RPMI8226 (cell line): Measurements from ENCODE around the gene NCKAP5L.

Experiments
- DNase-seq: peaks from one replicate; pipeline ENCODE4 v3.0.0-alpha.2; 2015

The NCKAP5L gene

DNA sequence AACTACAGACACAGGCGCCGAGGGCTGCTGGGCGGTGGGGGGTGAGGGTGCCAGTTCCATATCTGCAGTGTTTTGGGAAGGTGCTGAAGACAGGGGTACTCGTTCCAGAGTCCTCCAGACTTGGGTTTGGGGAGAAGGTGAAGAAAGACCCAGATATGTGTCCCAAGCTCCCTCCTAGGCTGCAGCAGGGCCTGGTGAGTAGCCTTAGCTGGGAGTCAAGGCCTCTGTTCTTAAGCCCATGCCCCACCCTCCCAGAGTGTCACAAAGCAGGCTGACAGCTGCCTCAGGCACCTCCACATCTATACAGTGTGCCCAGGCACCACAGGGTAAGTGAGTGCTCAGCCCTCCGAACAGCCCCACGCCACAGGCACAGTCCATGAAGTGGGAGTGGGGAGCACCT is 4.3 kb downstream of the NCKAP5L start:
- no peak for DNase-seq

DNA sequence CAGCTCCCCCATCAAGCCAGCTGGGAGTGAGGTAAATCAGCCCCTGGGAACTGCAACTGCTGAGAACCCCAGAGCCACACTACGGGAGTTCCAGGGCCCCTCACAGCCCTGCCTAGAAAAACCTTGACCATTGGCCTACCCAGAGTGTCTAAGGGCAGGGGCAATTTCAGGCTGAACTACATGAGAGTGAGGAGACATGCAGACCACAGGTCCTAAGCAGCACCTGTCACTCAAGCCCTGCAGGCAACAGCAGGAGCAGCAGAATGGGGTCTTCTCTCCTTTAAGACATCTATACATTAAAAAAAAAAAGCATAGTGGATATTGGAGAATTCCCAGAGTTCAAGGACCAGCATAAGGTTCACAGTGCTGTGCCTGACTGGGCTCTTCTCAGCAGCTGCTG is 4.9 kb downstream of the NCKAP5L start:
- DNase-seq, result no peak

DNA sequence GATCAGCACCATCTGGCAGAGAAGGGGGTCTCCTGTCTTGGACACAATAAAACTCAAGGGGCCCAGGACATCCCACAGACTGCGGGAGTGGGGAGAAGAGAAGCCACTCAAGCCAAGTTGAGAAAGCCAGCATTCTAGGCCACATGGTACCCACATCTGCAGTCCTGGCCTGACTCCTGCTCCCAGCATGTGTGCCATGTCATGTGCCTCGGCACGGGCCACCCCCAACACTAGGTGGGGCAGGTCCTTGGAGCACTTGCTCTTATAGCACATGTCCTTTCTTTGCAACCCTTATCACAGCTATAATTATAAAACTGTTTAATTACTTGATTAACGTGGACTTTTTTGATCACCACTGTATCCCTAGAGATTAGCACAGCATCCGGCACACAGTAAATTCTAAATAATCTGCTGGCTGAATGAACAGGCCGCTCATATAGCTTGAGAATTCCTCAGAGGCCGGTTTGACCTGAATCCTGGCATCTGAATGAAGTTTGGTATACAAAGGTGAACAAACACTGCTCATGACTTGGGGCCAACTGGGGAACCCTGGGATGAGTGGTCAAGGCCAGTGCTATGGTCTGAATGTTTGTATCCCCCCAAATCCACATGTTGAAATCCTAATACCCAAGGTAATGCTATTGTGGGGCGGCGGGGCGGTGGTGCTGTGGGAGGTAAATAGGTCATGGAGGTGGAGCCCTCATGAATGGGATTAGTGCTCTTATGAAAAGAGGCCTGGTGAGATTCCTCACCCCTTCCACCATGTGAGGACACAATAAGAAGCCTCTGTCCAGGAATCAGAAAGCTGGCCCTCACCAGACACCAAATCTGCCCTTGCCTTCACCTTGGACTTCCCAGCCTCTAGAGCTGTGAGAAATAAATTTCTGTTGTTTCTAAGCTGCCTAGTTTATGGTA is 6.6 kb downstream of the NCKAP5L start:
- DNase-seq, result no peak

DNA sequence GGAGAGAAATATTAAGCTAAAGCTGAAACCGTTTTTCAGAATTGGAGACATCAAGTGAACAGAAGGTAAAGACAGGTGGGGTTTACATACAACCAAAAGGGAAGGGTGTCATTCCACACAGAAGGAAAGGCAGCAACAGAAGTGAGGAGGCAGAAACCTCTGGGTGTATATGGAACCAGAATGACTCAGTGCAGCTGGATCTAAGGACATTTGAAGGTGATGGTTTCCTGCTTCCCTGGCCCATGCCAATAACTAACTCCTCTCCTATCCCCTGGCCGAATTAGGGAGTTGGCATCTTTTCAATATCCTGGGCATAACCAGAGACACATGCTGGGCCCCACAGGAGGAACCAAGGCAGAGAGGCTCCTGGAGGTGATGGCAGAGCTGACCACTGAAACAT is 8.4 kb downstream of the NCKAP5L start:
- no peak for DNase-seq

DNA sequence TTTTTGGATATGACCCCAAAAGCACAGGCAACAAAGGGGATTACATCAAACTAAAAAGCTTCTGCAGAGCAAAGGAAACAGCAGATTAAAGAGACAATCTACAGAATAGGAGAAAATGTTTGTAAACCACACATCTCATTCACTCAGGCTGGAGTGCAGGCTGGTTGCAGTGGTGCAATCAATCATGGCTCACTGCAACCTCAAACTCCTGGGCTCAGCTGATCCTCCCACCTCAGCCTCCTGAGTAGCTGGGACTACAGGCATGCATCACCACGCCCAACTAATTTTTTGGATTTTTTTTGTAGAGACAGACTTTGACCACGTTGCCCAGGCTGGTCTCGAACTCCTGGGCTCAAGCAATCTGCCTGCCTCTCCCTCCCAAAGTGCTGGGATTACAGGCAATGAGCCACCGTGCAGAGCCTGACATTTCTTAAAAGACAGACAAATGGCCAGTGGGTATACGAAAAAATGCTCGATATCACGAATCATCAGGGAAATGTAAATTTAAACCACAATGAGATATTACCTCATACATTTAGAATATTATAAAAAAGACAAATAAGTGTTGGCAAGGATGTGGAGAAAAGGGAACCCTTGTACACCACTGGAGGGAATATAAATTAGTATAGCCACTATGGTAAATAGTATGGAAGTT is 9.8 kb downstream of the NCKAP5L start:
- DNase-seq, result no peak

DNA sequence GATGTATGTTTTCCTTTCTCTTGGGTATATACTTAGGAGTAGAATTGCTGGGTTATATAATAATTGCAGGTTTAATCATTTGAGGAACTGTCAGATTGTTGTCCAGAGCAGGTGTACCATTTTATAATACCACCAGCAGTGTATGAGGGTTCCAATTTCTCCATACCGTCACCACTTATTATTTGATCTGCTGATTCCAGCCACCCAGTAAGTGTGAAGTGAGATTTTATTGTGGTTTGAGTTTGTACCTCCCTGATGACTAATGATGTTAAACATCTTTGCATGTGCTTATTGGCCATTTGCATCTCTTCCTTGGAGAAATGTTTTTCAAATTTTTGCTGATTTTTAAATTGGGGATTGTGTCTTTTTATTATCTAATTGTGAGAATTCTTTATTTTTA is 15.1 kb downstream of the NCKAP5L start:
- DNase-seq, result no peak

DNA sequence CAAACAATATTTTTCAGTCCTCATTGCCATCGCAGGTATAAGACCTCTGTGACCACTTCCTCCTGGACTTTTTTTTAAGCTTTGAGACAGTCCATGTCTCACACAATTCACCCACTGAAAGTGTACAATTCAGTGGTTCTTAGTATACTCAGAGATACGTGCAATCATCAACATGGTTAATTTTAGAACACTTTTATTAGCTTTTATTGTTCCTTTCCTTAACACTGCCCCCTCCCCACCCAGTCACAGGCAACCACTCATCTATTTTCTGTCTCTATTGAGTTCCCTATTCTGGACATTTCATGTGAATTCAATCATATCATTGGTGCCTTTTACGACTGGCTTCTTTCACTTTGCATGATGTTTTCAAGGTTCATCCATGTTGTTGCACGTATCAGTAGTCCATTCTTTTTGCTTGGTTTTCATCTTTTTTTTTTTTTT is 16.2 kb downstream of the NCKAP5L start:
- DNase-seq, result no peak

DNA sequence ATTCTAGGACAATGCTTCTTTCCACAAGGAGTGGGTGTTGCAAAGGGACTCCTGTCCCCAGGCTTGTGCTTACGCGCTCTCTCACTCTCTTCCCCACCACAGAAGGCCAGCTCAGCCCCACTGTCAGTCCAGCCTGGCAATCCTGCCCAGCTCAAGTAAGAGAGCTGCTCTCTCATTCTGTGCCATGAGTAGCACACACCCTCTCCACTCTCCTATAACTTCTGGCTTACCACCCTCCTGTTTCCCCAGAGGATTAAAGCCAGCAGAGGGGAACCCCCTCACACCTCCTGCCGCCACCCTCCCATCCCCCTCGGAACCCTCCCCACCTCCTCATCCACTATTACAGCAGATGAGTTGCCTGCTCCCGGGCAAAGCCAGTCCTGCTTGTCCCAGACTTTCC is 17.1 kb downstream of the NCKAP5L start:
- DNase-seq, result no peak

DNA sequence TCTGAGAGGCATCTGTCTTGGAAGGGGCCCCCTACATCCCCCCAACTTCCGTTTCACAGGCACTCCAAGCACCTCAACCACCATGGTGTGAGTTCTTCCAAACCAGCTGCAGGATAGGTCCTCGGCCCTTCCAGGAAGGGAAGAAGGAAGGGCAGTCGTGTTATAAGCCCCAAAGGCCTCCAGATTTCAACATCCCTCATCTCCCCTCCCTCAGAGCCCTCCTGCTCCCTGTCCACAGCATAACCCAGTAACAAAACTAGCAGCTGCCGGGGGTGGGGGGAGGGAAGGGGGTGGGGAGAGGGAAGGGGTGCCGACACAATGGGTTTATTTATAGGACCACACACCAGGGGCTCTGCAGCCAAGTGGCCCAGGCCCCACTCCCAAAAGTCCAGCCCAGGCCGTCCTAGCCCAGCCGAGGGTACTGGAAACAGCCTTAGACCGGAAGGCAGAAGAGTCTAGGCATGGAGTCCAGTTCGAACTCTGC is 18.3 kb downstream of the NCKAP5L start:
- no peak for DNase-seq

DNA sequence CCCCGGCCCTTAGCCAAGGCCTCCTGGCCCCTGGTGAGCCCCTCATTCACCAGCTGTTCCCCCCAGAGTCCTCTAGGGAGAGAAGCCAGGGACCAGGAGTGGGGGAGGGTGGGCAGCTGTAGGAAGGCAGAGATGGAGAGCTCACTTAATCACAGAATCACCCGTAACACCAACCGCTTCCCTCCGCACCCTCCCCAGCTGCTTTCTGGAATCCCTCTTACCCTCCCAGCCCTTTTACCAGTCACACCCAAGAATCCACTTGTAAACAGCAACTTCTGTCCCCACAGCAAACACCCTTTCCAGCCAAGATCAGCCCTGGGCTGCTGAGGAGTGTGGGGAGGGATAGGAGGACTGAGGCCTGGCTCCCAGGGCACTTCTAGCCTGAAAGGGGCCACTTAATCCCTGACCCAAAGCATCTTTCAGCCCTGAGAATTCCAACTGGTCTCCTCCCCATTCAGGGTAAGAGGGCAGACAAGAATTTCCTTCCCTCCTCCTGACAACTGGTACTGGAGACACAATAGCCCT is 18.8 kb downstream of the NCKAP5L start:
- DNase-seq, result no peak

DNA sequence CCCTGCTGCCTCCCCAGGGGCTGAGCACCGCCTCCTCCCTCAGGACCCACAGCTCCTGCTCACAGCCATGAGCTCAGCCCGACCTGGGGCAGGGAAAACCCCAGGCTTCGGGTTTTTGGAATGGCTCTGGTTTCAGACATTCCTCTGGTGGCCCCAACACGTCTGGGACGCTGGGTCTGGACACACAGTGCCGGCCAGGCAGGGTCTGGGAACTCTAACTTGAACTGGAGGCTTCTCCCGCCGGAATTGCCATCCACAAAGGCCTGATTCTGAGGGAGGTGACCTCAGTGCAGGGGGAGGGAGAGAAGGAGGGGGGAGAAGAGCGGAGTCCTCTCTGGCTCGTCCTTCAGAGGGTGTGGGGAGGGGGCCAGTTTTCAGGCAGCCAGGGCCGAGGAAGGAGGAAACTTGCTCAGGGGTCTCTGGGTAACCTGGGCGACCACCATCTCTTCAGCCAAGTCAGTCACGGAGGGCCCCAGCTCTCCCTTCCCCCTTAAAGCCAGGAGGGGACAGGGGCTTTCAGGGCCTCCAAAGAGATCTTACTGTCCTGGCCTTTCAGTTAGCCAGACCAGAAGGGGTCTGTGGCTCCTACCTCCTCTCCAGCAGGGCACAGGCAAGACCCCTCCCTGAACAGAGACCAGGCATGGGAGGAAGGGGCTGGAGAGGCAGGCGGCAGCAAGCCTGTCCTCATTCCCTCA is 19.4 kb downstream of the NCKAP5L start:
- no peak for DNase-seq

DNA sequence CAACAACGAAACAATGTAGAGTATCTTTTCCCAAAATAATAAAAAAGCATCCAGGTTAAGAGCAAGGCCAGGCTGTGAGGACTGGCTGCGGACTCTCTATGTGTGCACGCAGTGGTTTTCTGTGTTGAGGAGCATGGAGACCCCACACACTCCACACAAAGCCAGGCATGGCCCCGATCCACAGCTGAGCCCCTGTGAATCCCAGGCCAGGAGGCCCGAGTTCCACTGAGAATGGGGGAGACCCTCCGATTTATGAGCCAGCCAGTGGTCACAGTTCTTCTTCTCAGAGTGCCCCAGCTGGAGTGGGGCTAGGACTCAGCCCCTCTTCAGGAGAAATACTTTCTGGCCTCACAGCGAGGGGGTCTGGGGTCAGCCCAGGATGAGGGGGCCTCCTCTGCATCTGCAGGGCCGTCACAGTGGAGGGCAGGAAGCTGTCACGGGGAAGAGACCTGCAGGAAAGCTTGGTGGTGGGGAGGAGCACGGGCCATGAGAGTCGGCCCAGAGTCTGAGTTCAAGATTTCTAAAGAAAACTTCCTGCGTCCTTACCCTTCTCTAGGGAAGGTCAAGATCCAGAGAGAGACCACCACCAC is 20.1 kb downstream of the NCKAP5L start:
- DNase-seq, result no peak

DNA sequence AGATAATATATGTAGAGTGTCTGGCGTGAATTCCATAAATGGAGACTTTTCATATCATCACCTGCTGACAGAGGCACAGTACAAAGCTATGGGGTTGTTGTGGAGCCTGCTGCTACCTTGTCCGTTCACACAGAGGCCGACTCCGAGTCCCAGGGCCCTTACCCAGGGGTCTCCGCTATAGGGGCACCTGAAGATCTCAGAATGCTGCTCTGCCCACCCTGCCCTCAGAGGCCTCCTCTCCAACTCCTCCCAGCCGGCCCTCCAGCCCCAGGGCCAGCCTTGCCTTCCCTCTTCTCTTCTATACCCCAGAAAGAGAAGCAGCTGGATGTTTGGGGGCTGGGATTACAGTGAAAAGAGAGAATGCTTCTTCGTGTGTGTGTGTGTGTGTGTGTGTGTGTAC is 21.3 kb downstream of the NCKAP5L start:
- no peak for DNase-seq

DNA sequence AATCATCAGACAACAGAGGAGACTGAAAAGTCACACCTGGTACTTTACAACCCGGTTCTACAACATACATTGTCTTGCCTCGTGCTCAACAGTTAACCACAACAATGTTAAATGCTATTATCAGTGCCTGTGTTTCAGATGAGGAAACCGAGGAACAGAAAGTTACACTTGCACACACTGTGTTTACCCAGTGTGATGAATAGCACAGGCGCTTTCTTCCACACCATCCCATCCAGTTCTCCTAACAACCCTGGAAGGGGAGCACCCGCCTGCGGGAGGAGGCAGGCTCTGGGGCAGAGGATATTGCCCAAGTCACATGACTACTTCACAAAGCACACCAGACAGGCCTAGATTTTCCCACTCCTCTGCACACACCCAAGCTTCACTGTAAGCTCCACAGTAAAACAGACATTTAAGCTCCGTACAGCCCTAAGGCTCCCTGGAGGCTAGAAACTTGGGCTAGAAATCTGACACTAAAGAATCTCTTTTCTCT is 21.8 kb downstream of the NCKAP5L start:
- DNase-seq, result no peak

DNA sequence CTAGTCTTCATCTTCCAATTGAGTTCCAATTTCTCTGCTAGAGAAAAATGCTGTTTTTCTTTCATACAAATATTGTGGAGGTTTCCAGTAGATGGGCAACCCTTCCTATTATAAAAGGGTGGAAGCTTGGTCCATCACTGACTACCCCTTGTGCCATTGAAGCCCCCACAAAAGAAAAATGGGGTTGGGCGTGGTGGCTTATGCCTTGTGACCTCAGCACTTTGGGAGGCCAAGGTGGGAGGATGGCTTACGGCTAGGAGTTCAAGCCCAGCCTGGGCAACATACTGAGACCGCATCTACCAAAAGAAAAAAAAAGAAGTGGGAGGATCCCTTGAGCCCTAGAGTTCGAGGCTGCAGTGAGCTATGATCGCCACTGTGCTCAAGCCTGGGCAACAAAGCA is 22.8 kb downstream of the NCKAP5L start:
- DNase-seq, result no peak

DNA sequence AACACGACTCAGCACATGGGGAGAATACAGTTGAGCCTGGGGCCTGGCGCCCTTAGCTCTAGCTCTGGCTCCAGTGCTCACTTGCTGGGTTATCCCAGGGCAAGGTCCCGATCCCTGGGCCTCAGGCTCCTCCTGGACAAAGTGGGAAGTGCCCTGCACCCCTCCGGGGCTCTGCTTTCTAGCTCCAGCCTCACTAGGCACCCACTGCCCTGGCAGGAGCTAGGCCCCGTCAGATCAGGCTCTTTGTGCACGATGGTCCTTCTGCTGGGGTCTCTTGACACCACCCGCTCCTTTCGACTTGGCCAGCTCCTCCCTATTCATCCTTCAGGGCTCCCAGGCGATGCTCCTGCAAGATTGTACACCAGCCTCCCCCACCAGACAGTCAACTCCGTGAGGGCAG is 23.4 kb downstream of the NCKAP5L start:
- DNase-seq, result no peak

DNA sequence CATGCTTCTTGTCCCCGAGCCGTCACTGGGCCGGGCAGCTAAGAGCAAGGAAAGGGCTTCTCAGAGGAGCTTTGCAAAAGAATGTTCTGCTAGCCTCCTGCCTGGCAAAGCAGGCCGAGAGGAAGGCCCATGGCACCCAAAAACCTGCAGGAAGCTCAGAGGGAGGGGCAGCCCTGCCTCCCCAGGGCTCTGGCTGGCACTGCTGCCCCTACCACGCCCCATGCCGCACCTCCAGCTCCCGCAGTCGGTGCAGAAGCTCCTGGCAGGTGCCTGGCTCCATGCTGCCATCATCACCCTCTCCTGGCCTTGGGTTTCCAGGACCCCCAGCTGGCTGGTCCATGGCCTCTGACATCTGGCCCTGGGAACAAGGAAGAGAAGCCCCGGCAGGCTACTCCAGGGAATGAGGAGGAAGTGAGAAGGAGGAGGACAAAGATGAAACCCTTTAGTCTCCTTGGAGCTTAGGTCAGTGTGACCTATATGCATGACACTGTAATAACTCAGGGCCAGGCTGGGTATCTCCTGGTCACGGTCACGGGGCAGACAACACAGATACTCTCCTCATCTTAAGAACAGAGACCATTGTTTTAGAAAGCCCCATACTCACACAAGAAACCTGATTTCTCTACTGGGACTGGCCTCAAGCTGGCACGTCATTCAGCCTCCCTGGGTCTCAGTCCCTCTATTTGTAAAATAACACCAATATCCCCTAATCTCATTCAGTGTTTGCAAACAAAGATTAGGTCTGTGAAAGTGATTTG is 24.3 kb downstream of the NCKAP5L start:
- DNase-seq, result no peak

DNA sequence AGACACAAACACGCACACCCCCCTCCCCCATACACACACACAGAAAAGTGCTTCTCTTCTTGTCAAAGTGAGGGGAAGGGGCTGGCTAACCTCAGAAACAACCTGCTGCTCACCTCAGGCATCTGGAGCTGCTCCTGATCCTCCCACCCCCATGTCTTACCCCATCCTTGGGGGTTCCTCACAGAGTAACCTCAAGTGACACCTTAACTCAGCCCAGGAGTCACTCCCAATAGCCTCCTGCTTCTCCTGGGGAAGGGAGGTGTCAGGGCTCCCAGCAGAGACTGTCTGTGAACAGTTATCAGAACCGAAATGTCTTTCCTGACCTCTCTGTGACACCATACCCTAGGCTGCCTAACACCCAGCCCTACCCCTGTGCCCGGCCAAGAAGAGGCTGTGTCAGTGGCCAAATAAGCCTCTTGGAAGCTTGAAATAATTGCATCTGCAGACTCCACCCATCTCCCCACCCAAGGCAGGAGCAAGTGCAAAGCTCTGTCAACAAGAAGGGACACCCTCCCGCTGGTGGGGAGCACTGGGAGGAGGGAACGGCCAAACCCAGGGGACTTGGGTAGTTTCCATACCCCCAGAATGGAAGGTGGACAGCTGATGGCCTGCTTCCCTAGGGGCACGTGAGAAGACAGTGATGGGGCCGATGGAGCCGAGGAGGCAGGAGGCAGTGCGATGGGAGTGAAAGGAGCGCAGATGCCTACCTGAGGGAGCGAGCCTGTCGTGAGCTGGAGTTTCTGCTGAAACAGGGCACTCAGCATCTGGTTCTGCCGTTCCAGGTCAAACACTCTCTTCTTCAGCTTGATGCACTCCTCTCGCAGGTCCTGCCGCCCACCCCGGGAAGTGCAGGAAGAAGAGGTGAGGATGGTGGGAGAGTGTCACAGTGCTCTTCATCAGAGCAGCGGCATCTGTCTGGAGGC is 26.8 kb downstream of the NCKAP5L start:
- DNase-seq, result no peak

DNA sequence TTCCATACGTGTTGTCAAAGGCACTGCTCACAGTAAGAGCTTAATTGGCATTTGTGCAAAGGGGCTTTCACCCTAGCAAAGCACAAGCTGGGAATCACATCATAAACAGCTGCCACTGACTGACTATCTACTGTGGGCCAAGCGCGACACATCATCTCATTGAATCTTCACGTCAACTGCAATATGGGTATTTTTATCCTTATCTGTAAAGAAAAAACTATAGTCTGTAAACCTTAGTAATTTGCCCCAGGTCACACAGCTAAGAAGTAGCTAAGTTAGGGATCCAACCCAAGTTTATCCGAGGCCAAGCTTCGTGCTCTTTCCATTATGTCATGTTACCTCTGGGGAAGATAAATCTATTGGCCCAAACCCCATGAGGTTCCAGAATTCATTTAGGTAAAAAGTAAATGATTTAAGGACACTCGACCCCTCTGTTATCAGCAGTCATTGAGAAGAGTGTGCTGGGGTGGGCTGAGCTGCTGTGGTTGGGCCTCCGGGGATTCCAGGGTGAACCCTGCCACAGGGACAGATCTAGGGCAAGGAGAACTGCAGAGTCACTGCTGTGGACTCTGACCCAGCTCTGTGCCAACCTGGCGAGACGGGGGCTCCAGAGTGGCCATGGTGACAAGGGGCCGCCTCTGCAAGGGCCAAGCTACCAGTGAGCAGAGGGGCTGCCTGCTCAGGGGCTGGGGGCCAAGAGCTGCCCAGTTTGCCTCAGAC is 27.6 kb downstream of the NCKAP5L start:
- DNase-seq, result no peak

DNA sequence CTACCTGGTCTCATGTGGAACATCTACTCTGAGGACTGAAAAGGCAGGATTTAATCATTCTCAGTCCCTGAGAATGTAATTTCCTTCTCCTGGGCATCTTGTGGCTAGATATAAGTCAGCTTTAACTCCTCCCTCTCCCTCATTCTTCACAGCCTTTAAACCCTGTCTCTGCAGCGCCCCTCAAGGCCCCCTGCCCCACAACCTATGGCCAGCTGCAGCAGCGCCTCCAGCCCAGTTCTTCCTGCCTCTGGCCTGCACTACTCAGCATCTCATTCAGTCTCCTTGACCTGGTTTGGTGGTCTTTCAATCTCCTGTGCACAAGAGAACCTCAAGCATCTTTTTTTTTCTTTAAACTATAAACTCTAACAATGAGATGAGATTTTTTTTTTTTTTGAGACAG is 29.3 kb downstream of the NCKAP5L start:
- no peak for DNase-seq
